HepG2 (cell line): ENCODE data around the gene SLC25A10. TPM values are rescaled to one million over a fixed set of nuclear protein-coding genes. Genes with fewer than 3 reads are reported as not detected.

Experiments
- FOXO1 ChIP-seq: sonication (generic); formaldehyde crosslinking; IDR thresholded peaks from 2 replicates; pipeline ENCODE4 v1.4.0; 2020; ENCODE audit warnings: missing genetic modification reagents
- MYNN ChIP-seq: sonication (generic); formaldehyde crosslinking; IDR thresholded peaks from 2 replicates; pipeline ENCODE4 v1.4.0; 2020; ENCODE audit warnings: mild to moderate bottlenecking, low read depth, missing genetic modification reagents
- PHF5A ChIP-seq: IDR thresholded peaks from one replicate; pipeline ENCODE4 v1.6.1; 2018; ENCODE audit warnings: low read depth, missing genetic modification reagents; ENCODE audit not compliant: unreplicated experiment
- RBM22 ChIP-seq: fragments of 200-400 bp; formaldehyde crosslinking; optimal IDR thresholded peaks from 2 replicates; pipeline ENCODE3; 2017; ENCODE audit warnings: mild to moderate bottlenecking, low read length, moderate library complexity
- SNRNP70 ChIP-seq: fragments of 200-400 bp; formaldehyde crosslinking; IDR thresholded peaks from 2 replicates; pipeline ENCODE4 v1.6.1; 2017; ENCODE audit warnings: mild to moderate bottlenecking, low read depth, low read length, moderate library complexity
- ZNF160 ChIP-seq: sonication (generic); formaldehyde crosslinking; IDR thresholded peaks from 2 replicates; pipeline ENCODE4 v1.8.0; 2022; ENCODE audit warnings: mild to moderate bottlenecking, inconsistent platforms, missing genetic modification reagents
- ZNF275 ChIP-seq: sonication (generic); formaldehyde crosslinking; IDR thresholded peaks from 2 replicates; pipeline ENCODE4 v1.8.0; 2022; ENCODE audit warnings: missing genetic modification reagents, mild to moderate bottlenecking, inconsistent platforms, borderline replicate concordance
- ZNF280D ChIP-seq: sonication (generic); formaldehyde crosslinking; IDR thresholded peaks from 2 replicates; pipeline ENCODE4 v1.5.1; 2020; ENCODE audit warnings: mild to moderate bottlenecking, missing genetic modification reagents
- ZNF44 ChIP-seq: sonication (generic); formaldehyde crosslinking; IDR thresholded peaks from 2 replicates; pipeline ENCODE4 v1.5.1; 2020; ENCODE audit warnings: mild to moderate bottlenecking, missing genetic modification reagents
- ZNF589 ChIP-seq: sonication (generic); formaldehyde crosslinking; conservative IDR thresholded peaks from 2 replicates; pipeline ENCODE4 v1.8.0; 2022; ENCODE audit warnings: mild to moderate bottlenecking, moderate library complexity, missing genetic modification reagents
- polyA plus RNA-seq, 8 experiments: library from polyadenylated mRNA; depleted of rRNA in 3 of 8; stranded (reverse) in 7 of 8; unstranded in 1 of 8; fragments of >200 nt; fragmentation: Illumina TruSeq in 4 of 8; extraction: Trizol in 4 of 8; gene quantifications; 2 replicates each; pipeline versions ENCODE4 v1.2.1 to v1.2.3, GENCODE V29; 2011 to 2016; ENCODE audit warnings: low read depth in 4 of 8, missing spikeins in 1 of 8, mixed read lengths in 1 of 8; ENCODE audit not compliant: insufficient read depth in 1 of 8
- total RNA-seq, 5 experiments: library from RNA; depleted of rRNA; stranded (reverse); fragments of >200 nt; fragmentation: Illumina TruSeq; extraction: Trizol; gene quantifications; 2 replicates each; pipeline ENCODE4 v1.2.3, GENCODE V29; 2016; ENCODE audit warnings: low read depth in 1 of 5

The SLC25A10 gene
- total and polyA plus RNA-seq, 2 of the 13 experiments (the other 11 are each of a cell fraction or from before 2014, with no cell fraction given) = 46.5 to 140 TPM

- TF ChIP-seq ZNF160 (peak; percentile 48; the same call in 1 of the 2 replicates), FOXO1 (CRISPR knock-in tag) (no peak), PHF5A (CRISPR knock-in tag) (no peak), RBM22 (peak; percentile 79), ZNF280D (CRISPR knock-in tag) (no peak), ZNF275 (CRISPR knock-in tag) (0 out of 2 replicates have a peak, but pooled peaks have one; percentile 24), SNRNP70 (no peak), ZNF44 (CRISPR knock-in tag) (peak; percentile 89), MYNN (CRISPR knock-in tag) (no peak), ZNF589 (CRISPR knock-in tag) (no peak)
These were observed 10.4 kb downstream of the SLC25A10 start (continued) for GRCh38 chr17:81722184-81723120.
